ENCODE measurements around the gene CYP3A4. TPM values are rescaled to one million over a fixed set of nuclear protein-coding genes. Genes with fewer than 3 reads are reported as not detected.

CYP3A4 gene
- total and polyA plus RNA-seq, 2 of the 13 experiments (the other 11 are each of a cell fraction or from before 2014, with no cell fraction given): 0.11 to 0.24 TPM

DNA sequence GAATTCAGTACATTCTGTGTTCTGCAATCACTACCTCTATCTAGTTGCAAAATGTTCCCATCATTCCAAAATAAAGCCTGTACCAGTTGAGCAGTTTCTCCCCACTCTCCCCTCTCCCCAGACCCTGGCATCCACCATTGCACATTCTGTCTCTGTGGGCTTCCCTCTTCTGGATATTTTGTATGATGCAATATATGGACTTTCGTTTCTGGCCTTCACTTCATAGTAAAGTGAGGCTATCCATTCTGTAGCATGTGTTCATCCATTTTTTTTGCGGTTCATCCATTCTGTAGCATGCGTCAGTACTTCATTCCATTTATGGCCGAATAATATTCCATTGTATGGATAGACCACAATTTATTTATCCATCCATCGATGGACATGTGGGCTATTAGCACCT is 9.5 kb upstream of the CYP3A4 start (continued):
- TF ChIP-seq ZNF296 (CRISPR knock-in tag; conservative IDR thresholded peaks at IDR 0.05) (no peak), ZSCAN9 (CRISPR knock-in tag; IDR thresholded peaks at IDR 0.05; ENCODE audit: borderline replicate concordance) (no peak)
- TF ChIP-seq, protein P1, sequence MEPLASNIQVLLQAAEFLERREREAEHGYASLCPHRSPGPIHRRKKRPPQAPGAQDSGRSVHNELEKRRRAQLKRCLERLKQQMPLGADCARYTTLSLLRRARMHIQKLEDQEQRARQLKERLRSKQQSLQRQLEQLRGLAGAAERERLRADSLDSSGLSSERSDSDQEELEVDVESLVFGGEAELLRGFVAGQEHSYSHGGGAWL (CRISPR knock-in tag; IDR thresholded peaks at IDR 0.05): no peak
- TF ChIP-seq, protein P2, sequence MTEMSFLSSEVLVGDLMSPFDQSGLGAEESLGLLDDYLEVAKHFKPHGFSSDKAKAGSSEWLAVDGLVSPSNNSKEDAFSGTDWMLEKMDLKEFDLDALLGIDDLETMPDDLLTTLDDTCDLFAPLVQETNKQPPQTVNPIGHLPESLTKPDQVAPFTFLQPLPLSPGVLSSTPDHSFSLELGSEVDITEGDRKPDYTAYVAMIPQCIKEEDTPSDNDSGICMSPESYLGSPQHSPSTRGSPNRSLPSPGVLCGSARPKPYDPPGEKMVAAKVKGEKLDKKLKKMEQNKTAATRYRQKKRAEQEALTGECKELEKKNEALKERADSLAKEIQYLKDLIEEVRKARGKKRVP (CRISPR knock-in tag; IDR thresholded peaks at IDR 0.05): peak in 1 of 2 experiments; percentile 66; a peak in 2 of 4 replicates

DNA sequence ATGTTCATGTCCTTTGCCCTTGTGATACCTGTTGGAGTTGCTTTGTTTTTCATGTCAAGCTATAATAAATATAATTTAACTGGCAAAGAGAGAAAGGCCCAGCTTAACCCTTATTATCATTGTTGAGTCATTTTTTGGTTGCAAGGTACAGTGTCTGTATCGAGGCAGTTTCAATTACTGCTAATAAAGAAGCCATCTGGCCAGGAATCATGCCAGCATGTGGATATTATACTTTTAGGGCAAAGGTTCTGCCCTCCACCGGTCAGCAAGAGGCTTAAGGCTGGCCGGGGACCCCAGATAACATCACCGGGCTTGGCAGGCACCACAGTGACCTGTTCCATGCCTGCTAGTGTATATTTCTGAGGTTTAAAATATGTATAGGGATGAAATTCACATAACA is 9.0 kb upstream of the CYP3A4 start:
- H3K27ac ChIP-seq (ENCODE audit: extremely low read length, insufficient read depth, low read length): no peak overlapping the region

More for the DNA sequence above, 9.0 kb upstream of the CYP3A4 start:
- in situ Hi-C loops (cut with HindIII; ENCODE audit: extremely low pct_ligation_motif_present, low pct_unique_long_range_greater_than_20kb) (no loop called here), intact Hi-C loops (cut with micrococcal nuclease; ENCODE audit: unreplicated experiment) (no loop called here)
- no peak overlapping the region for H2AFZ ChIP-seq (ENCODE audit: low read length)
- H3K4me2 ChIP-seq (ENCODE audit: low read depth, low read length): no peak overlapping the region
- no peak for TF ChIP-seq SKI (IDR thresholded peaks at IDR 0.05; ENCODE audit: partially characterized antibody)
- ChIA-PET CTCF (ENCODE audit: low intra/inter-chr PET ratio, low total read pairs) (no interaction called here), POLR2A (no interaction called here)
- BruUV-seq (replicated peaks): no TSS peak
- FAIRE-seq: no peak
- 85% methylated on average over 4 of the region's 4 CpGs for WGBS (ENCODE audit: low lambda C conversion rate)
- no peak for DNase-seq (ENCODE audit: low spot score)
- no peak overlapping the region for H3K9ac ChIP-seq (ENCODE audit: insufficient read depth, low read depth, low read length)
- no peak overlapping the region for H3K4me3 ChIP-seq (replicated peaks in 1 of 3; ENCODE audit: insufficient read depth in 1 of 3, low read depth in 2 of 3, low read length in 3 of 3)
- no peaks in the 10 kb centered on the region for H3K79me2 ChIP-seq (ENCODE audit: insufficient read depth, low read length)
- no peaks in the 10 kb centered on the region for H3K36me3 ChIP-seq (replicated peaks in 1 of 2; ENCODE audit: control insufficient read depth in 1 of 2, insufficient read depth in 2 of 2, low read length in 2 of 2)
- peaks cover 62% of the 10 kb centered on the region for H3K4me1 ChIP-seq (ENCODE audit: insufficient read depth, low read length)
- no peaks in the 10 kb centered on the region for H4K20me1 ChIP-seq (ENCODE audit: insufficient read depth, low read length)
- no peaks in the 10 kb centered on the region for H3K9me3 ChIP-seq (ENCODE audit: low read length)
- no peaks in the 10 kb centered on the region for H3K27me3 ChIP-seq (ENCODE audit: control insufficient read depth in 1 of 2, insufficient read depth in 2 of 2, low read length in 2 of 2)
- no peak for ATAC-seq

Measured in HepG2 (cell line).